Small intestine (tissue), 7 donors: Measurements from ENCODE around the gene SPRYD3. TPM values are rescaled to one million over a fixed set of nuclear protein-coding genes. Genes with fewer than 3 reads are reported as not detected.

Source experiments
- DNase-seq, 2 donors: peaks; one replicate each; pipeline versions ENCODE4 v3.0.0 to v3.0.0-alpha.2; 2013
- FAIRE-seq: peaks from 2 replicates; lab custom pipeline; 2012; peaks lifted over from hg19 to GRCh38; lab: Jason Lieb, UNC
- H3K27ac ChIP-seq, 3 donors: one replicate each; pipeline ENCODE4 v1.5.1; 2013; ENCODE audit warnings: low read length in 2 of 3, mild to moderate bottlenecking in 2 of 3, control low read depth in 1 of 3, inconsistent platforms in 1 of 3, low read depth in 1 of 3, moderate library complexity in 1 of 3
- H3K27me3 ChIP-seq, 3 donors: one replicate each; pipeline ENCODE4 v1.6.1; 2013; ENCODE audit warnings: low read length in 3 of 3, inconsistent platforms in 1 of 3; ENCODE audit not compliant: control insufficient read depth in 3 of 3, insufficient read depth in 3 of 3
- H3K36me3 ChIP-seq, 3 donors: one replicate each; pipeline ENCODE4 v1.6.1; 2013; ENCODE audit warnings: low read length in 3 of 3, inconsistent platforms in 1 of 3, low read depth in 1 of 3, mild to moderate bottlenecking in 1 of 3, moderate library complexity in 1 of 3; ENCODE audit not compliant: control insufficient read depth in 3 of 3, insufficient read depth in 2 of 3
- H3K4me1 ChIP-seq, 3 donors: one replicate each; pipeline ENCODE4 v1.6.1; 2013; ENCODE audit warnings: low read length in 2 of 3, inconsistent platforms in 1 of 3, low read depth in 1 of 3, mild to moderate bottlenecking in 1 of 3, moderate library complexity in 1 of 3; ENCODE audit not compliant: control insufficient read depth in 3 of 3, insufficient read depth in 2 of 3
- H3K4me3 ChIP-seq, 3 donors: one replicate each; pipeline ENCODE4 v1.5.1; 2013; ENCODE audit warnings: low read length in 3 of 3, control low read depth in 1 of 3, inconsistent platforms in 1 of 3, low read depth in 1 of 3, mild to moderate bottlenecking in 1 of 3, moderate library complexity in 1 of 3
- H3K9me3 ChIP-seq, 2 donors: one replicate each; pipeline ENCODE4 v1.6.1; 2013; ENCODE audit warnings: low read depth in 1 of 2, low read length in 1 of 2; ENCODE audit not compliant: control insufficient read depth in 2 of 2, insufficient read depth in 1 of 2
- WGBS, 3 donors: extraction: QIAGEN DNeasy Blood & Tissue Kit; methylation state at CpG; one replicate each; pipeline ENCODE4 v1.1.7; 2013; 5-methylcytosine and 5-hydroxymethylcytosine counted together
- polyA plus RNA-seq, 4 donors: library from polyadenylated mRNA; stranded (reverse) in 3 of 4; unstranded in 1 of 4; fragments of 200-250 nt in 3 of 4; fragments of 120-200 nt in 1 of 4; gene quantifications; one replicate each; pipeline versions ENCODE4 v1.2.1 to v1.2.3, GENCODE V29; 2013
- donor health status: healthy with polysubstance abuse.
- donor health status: control.
- donor health status: control.
- donor health status: Bipolar disorder and iron deficiency.
- donor health status: healthy.

Gene SPRYD3
- polyA plus RNA-seq, 4 donors: 19.7 to 37.6 (median 22.9) TPM

- DNase-seq (no peak), FAIRE-seq (no peak)
- Histone ChIP-seq H3K36me3 (peaks cover 4 to 90% (median 15%) of the 10 kb centered on the region in 3 donors), H3K27ac (peak overlapping the region in 1 of 3 donors; percentile 64), H3K4me3 (no peak overlapping the region), H3K4me1 (peaks cover 0 to 5% (median 2%) of the 10 kb centered on the region in 3 donors), H3K9me3 (no peaks in the 10 kb centered on the region), H3K27me3 (no peaks in the 10 kb centered on the region)
- WGBS, 3 donors: 85 to 89% (median 87%) methylated on average over 7 of the region's 7 CpGs
These were observed 8.2 kb downstream of the SPRYD3 start for GRCh38 chr12:53070877-53071492.

- H3K4me1 ChIP-seq: peaks cover 0 to 5% (median 2%) of the 10 kb centered on the region in 3 donors
- H3K27me3 ChIP-seq: no peaks in the 10 kb centered on the region
- H3K27ac ChIP-seq: peak overlapping the region in 1 of 3 donors; percentile 37
- H3K4me3 ChIP-seq: no peak overlapping the region
- DNase-seq (no peak), FAIRE-seq (no peak)
- 72 to 83% (median 80%) methylated on average over 12 of the region's 12 CpGs for WGBS, 3 donors
- H3K9me3 ChIP-seq: no peaks in the 10 kb centered on the region
- H3K36me3 ChIP-seq: peaks cover 9 to 90% (median 15%) of the 10 kb centered on the region in 3 donors
These were observed 9.4 kb downstream of the SPRYD3 start for GRCh38 chr12:53069621-53070410.

GRCh38 chr12:53068811-53069585 is 10.2 kb downstream of the SPRYD3 start:
- Histone ChIP-seq H3K27me3 (no peaks in the 10 kb centered on the region), H3K9me3 (no peaks in the 10 kb centered on the region), H3K36me3 (peaks cover 8 to 90% (median 10%) of the 10 kb centered on the region in 3 donors), H3K27ac (no peak overlapping the region), H3K4me3 (no peak overlapping the region), H3K4me1 (peaks cover 0 to 5% (median 2%) of the 10 kb centered on the region in 3 donors)
- DNase-seq: peak in 1 of 2 donors; percentile 1
- FAIRE-seq: no peak
- WGBS, 3 donors: 80 to 91% (median 82%) methylated on average over 14 to 15 of the region's 15 CpGs

- no peak for FAIRE-seq
- H3K9me3 ChIP-seq: no peaks in the 10 kb centered on the region
- WGBS, 3 donors: 91 to 92% (median 91%) methylated on average over 13 of the region's 13 CpGs
- no peaks in the 10 kb centered on the region for H3K27me3 ChIP-seq
- no peak for DNase-seq
- H3K4me1 ChIP-seq: peaks cover 0 to 5% (median under 1%) of the 10 kb centered on the region in 3 donors
- no peak overlapping the region for H3K27ac ChIP-seq
- H3K4me3 ChIP-seq: no peak overlapping the region
- peaks cover 8 to 92% (median 10%) of the 10 kb centered on the region in 3 donors for H3K36me3 ChIP-seq
These were observed 11.0 kb downstream of the SPRYD3 start for GRCh38 chr12:53067993-53068770.

GRCh38 chr12:53067074-53067992 is 11.9 kb downstream of the SPRYD3 start:
- FAIRE-seq (no peak), DNase-seq (no peak)
- H3K36me3 ChIP-seq: peaks cover 8 to 95% (median 10%) of the 10 kb centered on the region in 3 donors
- H3K4me1 ChIP-seq: peaks cover 0 to 5% (median 0%) of the 10 kb centered on the region in 3 donors
- WGBS, 3 donors: 77 to 91% (median 86%) methylated on average over 7 of the region's 7 CpGs
- H3K4me3 ChIP-seq: no peak overlapping the region
- H3K27me3 ChIP-seq: no peaks in the 10 kb centered on the region
- H3K9me3 ChIP-seq: no peaks in the 10 kb centered on the region
- no peak overlapping the region for H3K27ac ChIP-seq

GRCh38 chr12:53065975-53066931 is 12.9 kb downstream of the SPRYD3 start:
- peaks cover 8 to 95% (median 10%) of the 10 kb centered on the region in 3 donors for H3K36me3 ChIP-seq
- H3K27me3 ChIP-seq: no peaks in the 10 kb centered on the region
- peaks cover 0 to 14% (median 0%) of the 10 kb centered on the region in 3 donors for H3K4me1 ChIP-seq
- DNase-seq: peak; percentile 77 to 86
- no peaks in the 10 kb centered on the region for H3K9me3 ChIP-seq
- H3K27ac ChIP-seq: peak overlapping the region in 1 of 3 donors; percentile 42
- 42 to 46% (median 43%) methylated on average over 23 to 24 of the region's 24 CpGs for WGBS, 3 donors
- H3K4me3 ChIP-seq: no peak overlapping the region
- FAIRE-seq: no peak
